GM12878 (cell line): Measurements from ENCODE around the gene CCDC106. TPM values are rescaled to one million over a fixed set of nuclear protein-coding genes. Genes with fewer than 3 reads are reported as not detected.

Experiments used
- ATAC-seq: fragments of 200-7000 bp; cut with Tn5 transposase; 3 replicates; pipeline ENCODE4 v1.9.1; 2020; ENCODE audit warnings: mild to moderate bottlenecking, moderate library complexity
- BruUV-seq: library from RNA; stranded (reverse); fragments of 400-500 nt; replicated peaks from 2 replicates; lab custom pipeline; 2021; lab: Mats Ljungman, UMichigan
- CTCF ChIA-PET: fragments of 300-600 bp; sonication (Branson Sonifier 250); formaldehyde crosslinking; extraction: SDS; loops from one replicate; lab custom pipeline; 2021; ENCODE audit warnings: inconsistent platforms; lab: Yijun Ruan, JAX
- POLR2A ChIA-PET: fragments of 350-600 bp; formaldehyde crosslinking; extraction: SDS; loops from one replicate; lab custom pipeline; 2021; ENCODE audit warnings: inconsistent platforms; lab: Charles Lee
- RAD21 ChIA-PET: fragments of 300-600 bp; sonication (Branson Sonifier 250); formaldehyde crosslinking; loops from one replicate; lab custom pipeline; 2023; ENCODE audit warnings: antibody characterized with exemption; ENCODE audit not compliant: unreplicated experiment; lab: Charles Lee
- SMC1A ChIA-PET: fragments of 300-600 bp; sonication (Branson Sonifier 250); formaldehyde crosslinking; loops from one replicate; lab custom pipeline; 2023; ENCODE audit not compliant: unreplicated experiment, uncharacterized antibody; lab: Charles Lee
- DNase-seq: peaks from one replicate; pipeline ENCODE4 v3.0.0-alpha.2; 2011; ENCODE audit warnings: low read depth, low spot score
- FAIRE-seq: peaks from 3 replicates; lab custom pipeline; 2011; peaks lifted over from hg19 to GRCh38; lab: Jason Lieb, UNC
- H2AFZ ChIP-seq: 2 replicates; pipeline ENCODE4 v1.6.0; 2011; ENCODE audit warnings: low read depth, low read length, control low read depth; ENCODE audit not compliant: control insufficient read depth
- H3K27ac ChIP-seq: 2 replicates; pipeline ENCODE4 v1.5.1; 2011; ENCODE audit warnings: control low read depth; ENCODE audit not compliant: control insufficient read depth, insufficient read depth
- H3K27me3 ChIP-seq, 2 experiments: replicated peaks in 1 of 2; 2 replicates each; pipeline versions ENCODE4 v1.6.0 to v1.6.1; 2011; ENCODE audit warnings: low read length in 1 of 2; ENCODE audit not compliant: control insufficient read depth in 2 of 2, insufficient read depth in 2 of 2
- H3K36me3 ChIP-seq, 2 experiments: 2 replicates each; pipeline ENCODE4 v1.5.1; 2011; ENCODE audit warnings: low read length in 1 of 2; ENCODE audit not compliant: control insufficient read depth in 2 of 2, insufficient read depth in 2 of 2
- H3K4me1 ChIP-seq: 2 replicates; pipeline ENCODE4 v1.6.1; 2011; ENCODE audit warnings: mild to moderate bottlenecking, low read length, moderate library complexity, mixed read lengths; ENCODE audit not compliant: control insufficient read depth, insufficient read depth
- H3K4me2 ChIP-seq: 2 replicates; pipeline ENCODE4 v1.6.0; 2011; ENCODE audit warnings: control low read depth; ENCODE audit not compliant: control insufficient read depth, insufficient read depth
- H3K4me3 ChIP-seq: fragments of 200-600 bp; sonication (generic); 2 replicates; pipeline ENCODE4 v1.5.1; 2016
- H3K79me2 ChIP-seq: 2 replicates; pipeline ENCODE4 v1.6.0; 2011; ENCODE audit warnings: low read length; ENCODE audit not compliant: control insufficient read depth, insufficient read depth
- H3K9ac ChIP-seq: 2 replicates; pipeline ENCODE4 v1.8.0; 2011; ENCODE audit warnings: low read length, control low read depth, mixed read lengths; ENCODE audit not compliant: control insufficient read depth, insufficient read depth
- H3K9me3 ChIP-seq: replicated peaks from 3 replicates; pipeline ENCODE4 v1.5.1; 2011; ENCODE audit warnings: mild to moderate bottlenecking, low read length; ENCODE audit not compliant: control insufficient read depth, insufficient read depth
- H4K20me1 ChIP-seq: 2 replicates; pipeline ENCODE4 v1.6.0; 2011; ENCODE audit not compliant: control insufficient read depth, insufficient read depth
- ASH2L ChIP-seq: fragments of 300-600, 200-600 bp; sonication (generic); IDR thresholded peaks from 2 replicates; pipeline ENCODE4 v1.6.1; 2017; ENCODE audit warnings: low read depth, mild to moderate bottlenecking, borderline replicate concordance
- BHLHE40 ChIP-seq, 2 experiments: fragments of 450-650 bp in 1 of 2; IDR thresholded peaks; 2 replicates each; pipeline ENCODE4 v1.6.1; 2011 to 2017; ENCODE audit warnings: low read depth in 2 of 2, borderline replicate concordance in 1 of 2, improper control_type of control experiment in 1 of 2, low read length in 1 of 2, mild to moderate bottlenecking in 1 of 2
- CEBPB ChIP-seq, 2 experiments: fragments of 150-350 bp in 1 of 2; IDR thresholded peaks; 2 replicates each; pipeline ENCODE4 v1.6.1; 2012 to 2014; ENCODE audit warnings: low read depth in 2 of 2, low read length in 2 of 2, borderline replicate concordance in 1 of 2, inconsistent platforms in 1 of 2
- CTCF ChIP-seq, 3 experiments: IDR thresholded peaks in 2 of 3; conservative IDR thresholded peaks in 1 of 3; 2 replicates each; pipeline ENCODE4 v1.5.1; 2011; ENCODE audit warnings: low read depth in 3 of 3, low read length in 3 of 3, mild to moderate bottlenecking in 3 of 3, control low read depth in 2 of 3, moderate library complexity in 2 of 3, inconsistent platforms in 1 of 3, mixed read lengths in 1 of 3; ENCODE audit not compliant: control insufficient read depth in 2 of 3, insufficient read depth in 1 of 3; ENCODE audit errors: extremely low read depth in 1 of 3
- FOXK2 ChIP-seq: fragments of 450-650 bp; IDR thresholded peaks from 2 replicates; pipeline ENCODE4 v1.6.1; 2017; ENCODE audit warnings: mild to moderate bottlenecking, moderate library complexity
- HCFC1 ChIP-seq: fragments of 150-350 bp; IDR thresholded peaks from 2 replicates; pipeline ENCODE4 v1.6.1; 2014; ENCODE audit warnings: low read length
- HDAC2 ChIP-seq: fragments of 200-600 bp; sonication (generic); IDR thresholded peaks from 2 replicates; pipeline ENCODE4 v1.6.1; 2017
- IKZF1 ChIP-seq: fragments of 450-650 bp; conservative IDR thresholded peaks from 2 replicates; pipeline ENCODE4 v1.6.1; 2017; ENCODE audit warnings: antibody characterized with exemption, mild to moderate bottlenecking
- IRF4 ChIP-seq: IDR thresholded peaks from 2 replicates; pipeline ENCODE4 v1.6.1; 2011; ENCODE audit warnings: low read depth, low read length
- KAT2A ChIP-seq: conservative IDR thresholded peaks from 2 replicates; pipeline ENCODE4 v1.6.1; 2011; ENCODE audit warnings: low read depth, low read length; ENCODE audit not compliant: control insufficient read depth
- PAX8 ChIP-seq: fragments of 450-650 bp; IDR thresholded peaks from 2 replicates; pipeline ENCODE4 v1.6.1; 2017; ENCODE audit warnings: mild to moderate bottlenecking, moderate library complexity
- PBX3 ChIP-seq: IDR thresholded peaks from 2 replicates; pipeline ENCODE4 v1.6.1; 2011; ENCODE audit warnings: mild to moderate bottlenecking, low read depth, low read length, moderate library complexity; ENCODE audit not compliant: insufficient replicate concordance
- RAD21 ChIP-seq: IDR thresholded peaks from 2 replicates; pipeline ENCODE4 v1.6.1; 2011; ENCODE audit warnings: mild to moderate bottlenecking, low read depth, low read length, moderate library complexity; ENCODE audit not compliant: insufficient read depth
- RFX5 ChIP-seq: IDR thresholded peaks from 2 replicates; pipeline ENCODE4 v1.6.1; 2011; ENCODE audit warnings: low read depth, low read length, improper control_type of control experiment
- RUNX3 ChIP-seq: IDR thresholded peaks from 2 replicates; pipeline ENCODE4 v1.6.1; 2012; ENCODE audit warnings: low read length, inconsistent platforms
- SMARCA5 ChIP-seq: fragments of 450-650 bp; IDR thresholded peaks from 2 replicates; pipeline ENCODE4 v1.6.1; 2017; ENCODE audit warnings: mild to moderate bottlenecking
- SMC3 ChIP-seq: IDR thresholded peaks from 2 replicates; pipeline ENCODE4 v1.6.1; 2011; ENCODE audit warnings: low read length, improper control_type of control experiment, borderline replicate concordance
- STAT1 ChIP-seq: fragments of 450-650 bp; conservative IDR thresholded peaks from 2 replicates; pipeline ENCODE4 v1.6.1; 2014; ENCODE audit warnings: antibody characterized with exemption, mild to moderate bottlenecking
- SUPT20H ChIP-seq: IDR thresholded peaks from 2 replicates; pipeline ENCODE4 v1.6.1; 2011; ENCODE audit warnings: low read depth, mild to moderate bottlenecking, low read length, moderate library complexity, borderline replicate concordance; ENCODE audit not compliant: control insufficient read depth
- SUZ12 ChIP-seq: fragments of 200-600 bp; sonication (generic); IDR thresholded peaks from one replicate; pipeline ENCODE4 v1.6.1; 2018; ENCODE audit warnings: antibody characterized with exemption, mild to moderate bottlenecking; ENCODE audit not compliant: unreplicated experiment
- WGBS: methylation state at CpG from one replicate; pipeline ENCODE4 v1.1.6; 2016; ENCODE audit warnings: low lambda C conversion rate; ENCODE audit not compliant: insufficient replicate concordance, insufficient coverage; ENCODE audit errors: missing lambda C conversion rate; 5-methylcytosine and 5-hydroxymethylcytosine counted together
- in situ Hi-C: fragments of 300-500 bp; cut with MboI; formaldehyde crosslinking; loops from 9 replicates; pipeline ENCODE4 v1.14.3; 2018; ENCODE audit warnings: mixed read lengths
- intact Hi-C: fragments of 100-400 bp; cut with micrococcal nuclease; formaldehyde crosslinking; loops from one replicate; pipeline ENCODE4 v1.14.2; 2022; ENCODE audit not compliant: unreplicated experiment
- polyA plus RNA-seq, 11 experiments: library from polyadenylated mRNA; depleted of rRNA in 4 of 11; unstranded in 6 of 11; stranded (reverse) in 5 of 11; fragments of >200 nt; fragmentation: Nextera tagmentation in 4 of 11; fragmentation: Illumina TruSeq in 1 of 11; extraction: Ambion mirVana in 4 of 11; extraction: Trizol in 1 of 11; gene quantifications; 1 replicate in 1 of 11; 2 replicates in 10 of 11; pipeline versions ENCODE4 v1.2.1 to v1.2.3, GENCODE V29; 2011 to 2016; ENCODE audit warnings: inconsistent platforms in 2 of 11, missing spikeins in 2 of 11, low read depth in 1 of 11
- total RNA-seq, 4 experiments: library from RNA; depleted of rRNA in 3 of 4; stranded (reverse); fragments of >200 nt in 3 of 4; fragmentation: Illumina TruSeq in 1 of 4; extraction: Trizol in 1 of 4; gene quantifications; 2 replicates each; pipeline versions ENCODE4 v1.2.1 to v1.2.3, GENCODE V29; 2013 to 2021

CCDC106 gene
- total and polyA plus RNA-seq, 10 of the 15 experiments (the other 5 are each of a cell fraction or from before 2014, with no cell fraction given): 0.04 to 35.9 (median 19.8) TPM

- no peaks in the 10 kb centered on the region for H3K36me3 ChIP-seq
- peaks cover 19% of the 10 kb centered on the region for H3K4me1 ChIP-seq
- H3K79me2 ChIP-seq: peaks cover 25% of the 10 kb centered on the region
- no TSS peak for BruUV-seq
- H3K27me3 ChIP-seq: no peaks in the 10 kb centered on the region
- H3K27ac ChIP-seq: no peak overlapping the region
- peak; percentile 89 for FAIRE-seq
- RAD21 ChIA-PET: interaction anchor here (0.5 to 4.9 kb wide), 32 partner anchors 7 to 1534 kb away, joined by 3 to 36 read pairs (median 8); partner anchors contain the start of genes CCDC106, U2AF2, ZNF579 and ZNF581
- H3K9ac ChIP-seq: no peak overlapping the region
- DNase-seq: peak; percentile 75
- H4K20me1 ChIP-seq: no peaks in the 10 kb centered on the region
- H2AFZ ChIP-seq: peak overlapping the region; percentile 65
- no peak overlapping the region for H3K4me2 ChIP-seq
- POLR2A ChIA-PET: interaction anchor here (0.7 to 2.6 kb wide), 12 partner anchors 10 to 123 kb away, joined by 3 to 20 read pairs (median 6); partner anchors contain the start of genes CCDC106, FIZ1, ZNF581 and ZNF865
- WGBS: 33% methylated on average over 3 of the region's 3 CpGs
- in situ Hi-C loops (loop anchor here (5.0 kb wide), 1 partner anchor 115 kb away; no protein-coding TSS in a partner anchor), intact Hi-C loops (loop anchor here (2.0 to 10.0 kb wide), 4 partner anchors 165 to 700 kb away; no protein-coding TSS in a partner anchor)
- H3K4me3 ChIP-seq: no peak overlapping the region
- ATAC-seq: peak; percentile 75
- CTCF ChIA-PET: interaction anchor here (0.6 to 7.7 kb wide), 47 partner anchors 8 to 716 kb away, joined by 3 to 85 read pairs (median 5); partner anchors contain the start of genes CCDC106, FIZ1, ISOC2 and U2AF2
- H3K9me3 ChIP-seq: no peaks in the 10 kb centered on the region
- SMC1A ChIA-PET: interaction anchor here (0.7 to 3.5 kb wide), 20 partner anchors 10 to 717 kb away, joined by 3 to 31 read pairs (median 5); partner anchors contain the start of genes CCDC106, FIZ1, U2AF2 and ZNF524
- TF ChIP-seq PBX3 (no peak), SMARCA5 (peak; percentile 41; the same call in 1 of the 2 replicates), IKZF1 (no peak), IRF4 (no peak), SUPT20H (no peak), KAT2A (no peak), CEBPB (IDR thresholded peaks at IDR 0.05; ENCODE audit: borderline replicate concordance in 1 of 2, low read depth in 2 of 2, low read length in 2 of 2) (no peak), CTCF (IDR thresholded peaks at IDR 0.05 in 2 of 3, conservative IDR thresholded peaks at IDR 0.05 in 1 of 3; ENCODE audit: control insufficient read depth in 2 of 3, extremely low read depth in 1 of 3, insufficient read depth in 1 of 3, low read depth in 3 of 3, low read length in 3 of 3) (peak; percentile 75 to 85 (median 76)), SMC3 (peak; percentile 73), RAD21 (peak; percentile 91), HDAC2 (no peak), RUNX3 (peak; percentile 64; the same call in 1 of the 2 replicates), SUZ12 (no peak), STAT1 (no peak), RFX5 (no peak), FOXK2 (no peak), ASH2L (no peak), PAX8 (no peak), HCFC1 (no peak), BHLHE40 (IDR thresholded peaks at IDR 0.05; ENCODE audit: borderline replicate concordance in 1 of 2, low read depth in 2 of 2, low read length in 1 of 2) (0 out of 4 replicates have a peak, but pooled peaks of 1 of the 2 experiments have one; percentile 17)
These were observed 15.6 kb upstream of the CCDC106 start for GRCh38 chr19:55632463-55632834.
